ENCODE results near the gene ZC3H4.

GRCh38 chr19:47096721-47097120 lies 16.9 kb downstream of the ZC3H4 start:
- TF ChIP-seq DPF2 (IDR thresholded peaks at IDR 0.05) (no peak), E4F1 (CRISPR knock-in tag; IDR thresholded peaks at IDR 0.05; ENCODE audit: borderline replicate concordance) (no peak), LCOR (CRISPR knock-in tag; IDR thresholded peaks at IDR 0.05) (no peak), USF1 (CRISPR knock-in tag; IDR thresholded peaks at IDR 0.05) (no peak), CXXC5 (CRISPR knock-in tag; IDR thresholded peaks at IDR 0.05) (no peak), GATA2 (CRISPR knock-in tag; IDR thresholded peaks at IDR 0.05) (no peak), REST (IDR thresholded peaks at IDR 0.05; ENCODE audit: borderline replicate concordance) (no peak), REST (CRISPR knock-in tag; IDR thresholded peaks at IDR 0.05; ENCODE audit: low read depth) (no peak), NFRKB (IDR thresholded peaks at IDR 0.05; ENCODE audit: low read depth) (no peak), POLR2AphosphoS5 (IDR thresholded peaks at IDR 0.05; ENCODE audit: control insufficient read depth, insufficient read depth, low read depth, low read length) (no peak), ZNF449 (CRISPR knock-in tag; IDR thresholded peaks at IDR 0.05) (no peak), MAFF (IDR thresholded peaks at IDR 0.05; ENCODE audit: low read length) (no peak), RBM39 (optimal IDR thresholded peaks at IDR 0.05; ENCODE audit: low read depth, low read length) (no peak)
- TF ChIP-seq, protein P1, sequence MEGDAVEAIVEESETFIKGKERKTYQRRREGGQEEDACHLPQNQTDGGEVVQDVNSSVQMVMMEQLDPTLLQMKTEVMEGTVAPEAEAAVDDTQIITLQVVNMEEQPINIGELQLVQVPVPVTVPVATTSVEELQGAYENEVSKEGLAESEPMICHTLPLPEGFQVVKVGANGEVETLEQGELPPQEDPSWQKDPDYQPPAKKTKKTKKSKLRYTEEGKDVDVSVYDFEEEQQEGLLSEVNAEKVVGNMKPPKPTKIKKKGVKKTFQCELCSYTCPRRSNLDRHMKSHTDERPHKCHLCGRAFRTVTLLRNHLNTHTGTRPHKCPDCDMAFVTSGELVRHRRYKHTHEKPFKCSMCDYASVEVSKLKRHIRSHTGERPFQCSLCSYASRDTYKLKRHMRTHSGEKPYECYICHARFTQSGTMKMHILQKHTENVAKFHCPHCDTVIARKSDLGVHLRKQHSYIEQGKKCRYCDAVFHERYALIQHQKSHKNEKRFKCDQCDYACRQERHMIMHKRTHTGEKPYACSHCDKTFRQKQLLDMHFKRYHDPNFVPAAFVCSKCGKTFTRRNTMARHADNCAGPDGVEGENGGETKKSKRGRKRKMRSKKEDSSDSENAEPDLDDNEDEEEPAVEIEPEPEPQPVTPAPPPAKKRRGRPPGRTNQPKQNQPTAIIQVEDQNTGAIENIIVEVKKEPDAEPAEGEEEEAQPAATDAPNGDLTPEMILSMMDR (IDR thresholded peaks at IDR 0.05 in 2 of 3, conservative IDR thresholded peaks at IDR 0.05 in 1 of 3; ENCODE audit: insufficient read depth in 2 of 3, low read depth in 1 of 3, low read length in 3 of 3): no peak
